ENCODE data around the gene VSIG2. TPM values are rescaled to one million over a fixed set of nuclear protein-coding genes. Genes with fewer than 3 reads are reported as not detected.
A peak's percentile ranks its signal among the peaks of the same experiment; 100 is the strongest.

Gene VSIG2
- polyA plus RNA-seq, 3 donors: not detected

DNA sequence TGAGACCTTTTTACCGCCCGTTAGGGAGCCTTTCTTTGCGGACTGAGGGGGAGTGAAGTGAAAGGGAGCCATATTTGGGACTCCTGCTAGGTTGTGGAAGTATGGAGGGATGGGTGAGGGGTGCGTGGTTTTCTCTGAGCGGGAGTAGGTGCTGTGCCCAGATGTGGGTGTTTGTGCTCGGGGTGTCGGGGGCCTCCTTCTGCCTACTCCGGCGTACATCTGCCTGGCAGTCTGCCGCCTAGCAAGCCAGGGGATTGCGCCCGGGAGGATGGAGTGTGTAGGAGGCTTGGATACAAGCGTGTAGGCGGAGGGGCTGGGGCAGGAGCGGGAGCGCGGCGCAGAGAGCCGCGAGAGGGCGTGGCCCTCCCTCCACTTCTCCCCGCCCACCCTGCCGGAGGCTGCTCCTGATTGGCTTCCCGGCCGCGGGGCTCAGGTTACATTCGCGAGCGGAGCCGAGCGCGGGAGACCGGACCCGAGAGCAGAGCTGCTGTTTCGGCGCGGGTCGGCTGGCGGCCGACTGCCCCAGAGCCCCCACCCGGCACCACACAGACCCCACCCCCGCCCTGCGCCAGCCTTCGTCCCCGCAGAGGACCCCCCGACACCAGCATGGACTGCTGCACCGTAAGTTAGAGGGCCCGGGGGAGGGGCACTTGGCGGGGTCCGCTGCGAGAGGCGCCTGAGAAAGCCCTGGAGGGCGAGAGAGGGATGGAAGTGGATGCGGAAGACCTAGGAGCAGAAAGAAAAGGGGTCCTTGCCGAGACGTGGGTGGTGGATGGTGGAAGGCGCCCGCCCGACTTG is 12.4 kb downstream of the VSIG2 start, which contains the start of gene NRGN:
Gene NRGN, plus strand, starts transcription at position 464 of the 798 bp plus-strand sequence. Its CDS starts 143 bp downstream, at position 607.
- Histone ChIP-seq H4K20me1 (ENCODE audit: insufficient read depth, low read length) (peaks cover 42% of the 10 kb centered on the region), H3K4me3 (replicated peaks in 1 of 3; ENCODE audit: low read depth in 2 of 3, low read length in 3 of 3) (peak within 1 kb of the TSS; percentile 73 to 85 (median 85)), H3K79me2 (ENCODE audit: insufficient read depth, low read length) (peaks cover 38% of the 10 kb centered on the region), H3K27ac (ENCODE audit: low read depth in 1 of 2, low read length in 2 of 2) (peak within 1 kb of the TSS; percentile 69 to 70), H2AFZ (ENCODE audit: insufficient read depth, low read depth, low read length, poor library complexity, severe bottlenecking) (peak within 1 kb of the TSS; percentile 83), H3K9me3 (replicated peaks in 1 of 2; ENCODE audit: control insufficient read depth in 1 of 2, insufficient read depth in 1 of 2, low read length in 2 of 2) (no peaks in the 10 kb centered on the region), H3K27me3 (ENCODE audit: control insufficient read depth in 2 of 2, insufficient read depth in 2 of 2, low read length in 2 of 2) (no peaks in the 10 kb centered on the region), H3K4me1 (ENCODE audit: control insufficient read depth in 1 of 2, insufficient read depth in 2 of 2, low read length in 2 of 2) (peaks cover 67 to 82% of the 10 kb centered on the region in 2 donors), H3K4me2 (replicated peaks; ENCODE audit: extremely low read depth, low read length, poor library complexity, severe bottlenecking) (peak within 1 kb of the TSS; percentile 95), H3K36me3 (replicated peaks in 1 of 2; ENCODE audit: control insufficient read depth in 1 of 2, insufficient read depth in 2 of 2, low read length in 2 of 2) (peaks cover 8 to 17% of the 10 kb centered on the region in 2 donors), H3K9ac (ENCODE audit: insufficient read depth, low read length, poor library complexity, severe bottlenecking) (peak within 1 kb of the TSS; percentile 67)
- peak; percentile 69 to 73 (median 70) for DNase-seq
- Mint-ChIP-seq H3K27me3 (ENCODE audit: low read depth in 3 of 3) (peaks cover 0 to 5% (median 2%) of the 10 kb centered on the region in 3 donors), H3K4me3 (peak within 1 kb of the TSS; percentile 91 to 93), H3K9me3 (no peaks in the 10 kb centered on the region), H3K27ac (peak within 1 kb of the TSS; percentile 81 to 95 (median 91)), H3K36me3 (peaks cover 11 to 20% of the 10 kb centered on the region in 2 donors), H3K4me1 (peaks cover 81% of the 10 kb centered on the region)
- intact Hi-C loops (cut with micrococcal nuclease): no loop called here
- 5% methylated on average over 32 of the region's 59 CpGs for WGBS (ENCODE audit: insufficient coverage)
- TF ChIP-seq, protein P1, sequence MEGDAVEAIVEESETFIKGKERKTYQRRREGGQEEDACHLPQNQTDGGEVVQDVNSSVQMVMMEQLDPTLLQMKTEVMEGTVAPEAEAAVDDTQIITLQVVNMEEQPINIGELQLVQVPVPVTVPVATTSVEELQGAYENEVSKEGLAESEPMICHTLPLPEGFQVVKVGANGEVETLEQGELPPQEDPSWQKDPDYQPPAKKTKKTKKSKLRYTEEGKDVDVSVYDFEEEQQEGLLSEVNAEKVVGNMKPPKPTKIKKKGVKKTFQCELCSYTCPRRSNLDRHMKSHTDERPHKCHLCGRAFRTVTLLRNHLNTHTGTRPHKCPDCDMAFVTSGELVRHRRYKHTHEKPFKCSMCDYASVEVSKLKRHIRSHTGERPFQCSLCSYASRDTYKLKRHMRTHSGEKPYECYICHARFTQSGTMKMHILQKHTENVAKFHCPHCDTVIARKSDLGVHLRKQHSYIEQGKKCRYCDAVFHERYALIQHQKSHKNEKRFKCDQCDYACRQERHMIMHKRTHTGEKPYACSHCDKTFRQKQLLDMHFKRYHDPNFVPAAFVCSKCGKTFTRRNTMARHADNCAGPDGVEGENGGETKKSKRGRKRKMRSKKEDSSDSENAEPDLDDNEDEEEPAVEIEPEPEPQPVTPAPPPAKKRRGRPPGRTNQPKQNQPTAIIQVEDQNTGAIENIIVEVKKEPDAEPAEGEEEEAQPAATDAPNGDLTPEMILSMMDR (IDR thresholded peaks at IDR 0.05): no peak

DNA sequence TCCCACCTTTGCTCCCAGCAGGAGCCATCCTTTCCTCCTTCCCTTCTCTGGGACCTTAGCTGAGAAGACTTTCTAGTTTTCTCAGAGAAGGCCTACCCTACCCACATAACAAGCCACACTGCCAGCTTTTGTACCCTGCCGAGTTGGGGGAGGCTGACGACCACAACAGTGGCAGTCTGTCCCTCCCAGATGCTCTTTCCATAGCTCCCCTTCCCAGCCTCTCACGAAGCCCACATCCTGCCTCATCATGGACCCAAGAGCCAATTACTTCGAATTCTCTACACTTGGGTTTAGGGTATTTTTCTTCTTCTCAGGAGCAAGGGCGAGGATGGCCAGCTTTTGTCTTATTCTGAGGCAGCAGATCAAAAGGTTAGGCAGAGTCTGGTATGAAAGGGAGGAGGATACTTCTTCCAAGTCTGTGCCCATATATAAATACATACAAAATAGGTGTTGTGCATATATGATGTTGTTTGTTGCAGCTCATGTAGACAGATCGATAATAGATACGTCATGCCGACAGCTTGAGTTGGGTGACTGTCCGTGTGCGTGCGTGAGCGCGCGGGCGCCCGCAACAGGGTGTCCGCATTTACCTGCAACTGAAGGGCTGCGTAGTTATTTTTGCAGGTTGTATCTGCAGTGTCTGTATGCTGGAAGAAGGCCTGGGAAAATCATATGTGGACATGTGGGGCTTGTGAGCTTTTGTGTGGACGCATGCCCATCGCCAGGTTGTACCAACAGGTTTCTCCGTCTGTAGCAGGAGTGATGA is 13.2 kb downstream of the VSIG2 start:
- Histone ChIP-seq H3K9me3 (replicated peaks in 1 of 2; ENCODE audit: control insufficient read depth in 1 of 2, insufficient read depth in 1 of 2, low read length in 2 of 2) (no peaks in the 10 kb centered on the region), H3K4me2 (replicated peaks; ENCODE audit: extremely low read depth, low read length, poor library complexity, severe bottlenecking) (peak overlapping the region; percentile 95), H3K79me2 (ENCODE audit: insufficient read depth, low read length) (peaks cover 33% of the 10 kb centered on the region), H2AFZ (ENCODE audit: insufficient read depth, low read depth, low read length, poor library complexity, severe bottlenecking) (peak overlapping the region; percentile 83), H3K9ac (ENCODE audit: insufficient read depth, low read length, poor library complexity, severe bottlenecking) (no peak overlapping the region), H3K36me3 (replicated peaks in 1 of 2; ENCODE audit: control insufficient read depth in 1 of 2, insufficient read depth in 2 of 2, low read length in 2 of 2) (peaks cover 2 to 12% of the 10 kb centered on the region in 2 donors), H3K27me3 (ENCODE audit: control insufficient read depth in 2 of 2, insufficient read depth in 2 of 2, low read length in 2 of 2) (no peaks in the 10 kb centered on the region), H3K27ac (ENCODE audit: low read depth in 1 of 2, low read length in 2 of 2) (no peak overlapping the region), H3K4me1 (ENCODE audit: control insufficient read depth in 1 of 2, insufficient read depth in 2 of 2, low read length in 2 of 2) (peaks cover 67 to 88% of the 10 kb centered on the region in 2 donors), H3K4me3 (replicated peaks in 1 of 3; ENCODE audit: low read depth in 2 of 3, low read length in 3 of 3) (peak overlapping the region in 1 of 3 experiments; percentile 85), H4K20me1 (ENCODE audit: insufficient read depth, low read length) (peaks cover 36% of the 10 kb centered on the region)
- Mint-ChIP-seq H3K4me3 (peak overlapping the region; percentile 91 to 93), H3K9me3 (no peaks in the 10 kb centered on the region), H3K4me1 (peaks cover 86% of the 10 kb centered on the region), H3K36me3 (peaks cover 10 to 15% of the 10 kb centered on the region in 2 donors), H3K27ac (peak overlapping the region in 2 of 7 donors; percentile 88 to 91), H3K27me3 (ENCODE audit: low read depth in 3 of 3) (peaks cover 0 to 5% (median 2%) of the 10 kb centered on the region in 3 donors)
- intact Hi-C loops (cut with micrococcal nuclease): no loop called here
- TF ChIP-seq, protein P1 (IDR thresholded peaks at IDR 0.05): no peak
- WGBS (ENCODE audit: insufficient coverage): 97% methylated on average over 16 of the region's 21 CpGs
- no peak for DNase-seq
